ENCODE measurements around the gene SFXN5. TPM values are rescaled to one million over a fixed set of nuclear protein-coding genes. Genes with fewer than 3 reads are reported as not detected.

SFXN5 gene
- total and polyA plus RNA-seq, 2 donors (not counting 3 experiments of a cell fraction or from before 2014, with no cell fraction given): 18.7 to 28.6 TPM

DNA sequence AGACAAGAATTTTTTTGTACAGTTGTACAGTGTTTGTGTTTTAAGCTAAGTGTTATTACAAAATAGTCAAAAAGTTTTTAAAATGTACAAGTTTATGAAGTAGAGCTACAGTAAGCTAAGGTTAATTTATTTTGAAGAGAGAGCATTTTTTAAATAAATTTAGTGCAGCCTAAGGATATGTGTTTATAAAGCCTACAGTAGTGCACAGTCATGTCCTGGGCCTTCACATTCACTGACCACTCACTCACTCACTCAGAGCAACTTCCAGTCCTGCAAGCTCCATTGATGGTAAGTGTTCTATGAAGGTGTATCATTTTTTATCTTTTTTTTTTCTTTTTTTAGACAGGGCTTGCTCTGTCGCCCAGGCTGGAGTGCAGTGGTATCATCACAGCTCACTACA is 44.2 kb downstream of the SFXN5 start:
- POLR2A ChIA-PET: no interaction called here
- peak; percentile 52 for FAIRE-seq
- H3K27ac ChIP-seq (ENCODE audit: insufficient read depth, low read depth, low read length): no peak overlapping the region
- intact Hi-C loops (cut with micrococcal nuclease) (no loop called here), dilution Hi-C loops (cut with MboI; ENCODE audit: extremely low pct_ligation_motif_present, low sequenced_read_pairs) (no loop called here)
- no peaks in the 10 kb centered on the region for H3K9me3 ChIP-seq (replicated peaks; ENCODE audit: control insufficient read depth, insufficient read depth, low read length)
- H4K20me1 ChIP-seq (replicated peaks; ENCODE audit: control insufficient read depth, extremely low read depth, insufficient read depth, low read length): no peaks in the 10 kb centered on the region
- no peaks in the 10 kb centered on the region for H3K4me1 ChIP-seq (ENCODE audit: control insufficient read depth, extremely low read depth, insufficient read depth, low read length)
- no peak for DNase-seq (ENCODE audit: low read depth, low spot score)
- BruUV-seq (replicated peaks): no TSS peak
- H3K4me2 ChIP-seq (ENCODE audit: insufficient read depth, low read length): no peak overlapping the region
- H3K27me3 ChIP-seq (ENCODE audit: control insufficient read depth in 2 of 2, insufficient read depth in 2 of 2, low read length in 2 of 2): no peaks in the 10 kb centered on the region
- H3K36me3 ChIP-seq (ENCODE audit: control insufficient read depth in 2 of 2, extremely low read depth in 1 of 2, insufficient read depth in 2 of 2, low read length in 2 of 2): peaks cover under 1 to 2% of the 10 kb centered on the region in 2 experiments
- no peak for TF ChIP-seq GATA2 (IDR thresholded peaks at IDR 0.05; ENCODE audit: insufficient read depth, insufficient read length, low read depth, low read length)
- TF ChIP-seq POLR2AphosphoS5 (IDR thresholded peaks at IDR 0.05; ENCODE audit: insufficient read depth, low read depth, low read length): no peak
- no peak for TF ChIP-seq EZH2 (IDR thresholded peaks at IDR 0.05; ENCODE audit: borderline replicate concordance, low read depth, low read length, severe bottlenecking)
- CTCF ChIA-PET: interaction anchor here (0.9 to 1.1 kb wide), 2 partner anchors 134 to 150 kb away, joined by 3 to 4 read pairs; no protein-coding TSS in a partner anchor
- H3K79me2 ChIP-seq (ENCODE audit: control insufficient read depth, insufficient read depth, low read length): no peaks in the 10 kb centered on the region
- no peak overlapping the region for H3K9ac ChIP-seq (replicated peaks; ENCODE audit: extremely low read depth, insufficient read depth, low read length)
- H2AFZ ChIP-seq (ENCODE audit: low read depth, low read length): no peak overlapping the region
- H3K4me3 ChIP-seq (replicated peaks in 1 of 3; ENCODE audit: insufficient read depth in 1 of 3, low read depth in 1 of 3, low read length in 3 of 3): no peak overlapping the region
- H3K9me1 ChIP-seq (replicated peaks; ENCODE audit: control insufficient read depth, extremely low read depth, insufficient read depth, low read length): no peaks in the 10 kb centered on the region

DNA sequence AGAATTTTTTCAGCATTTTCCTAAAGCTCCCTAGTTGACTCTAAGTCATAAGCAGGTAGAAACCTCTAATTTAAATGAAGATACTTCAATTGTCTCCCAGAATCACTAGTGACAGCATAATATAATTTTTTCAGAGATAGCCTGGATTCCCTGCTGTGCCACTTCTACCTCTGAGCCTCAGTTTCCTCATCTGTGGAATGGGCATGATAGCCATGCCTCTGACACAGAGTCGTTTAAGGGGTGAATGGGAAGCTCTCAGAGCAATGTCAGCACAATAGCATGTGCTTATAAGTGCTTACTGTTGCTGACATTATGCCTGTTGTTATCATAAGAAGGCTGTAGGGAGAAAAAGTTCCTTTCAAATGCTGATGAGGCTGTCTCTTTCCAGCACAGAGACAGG is 48.0 kb downstream of the SFXN5 start:
- dilution Hi-C loops (cut with MboI; ENCODE audit: extremely low pct_ligation_motif_present, low sequenced_read_pairs) (no loop called here), intact Hi-C loops (cut with micrococcal nuclease) (no loop called here)
- Histone ChIP-seq H3K36me3 (ENCODE audit: control insufficient read depth in 2 of 2, extremely low read depth in 1 of 2, insufficient read depth in 2 of 2, low read length in 2 of 2) (peaks cover 0 to 3% of the 10 kb centered on the region in 2 experiments), H3K79me2 (ENCODE audit: control insufficient read depth, insufficient read depth, low read length) (no peaks in the 10 kb centered on the region), H3K9me3 (replicated peaks; ENCODE audit: control insufficient read depth, insufficient read depth, low read length) (no peaks in the 10 kb centered on the region), H3K27ac (ENCODE audit: insufficient read depth, low read depth, low read length) (no peak overlapping the region), H3K27me3 (ENCODE audit: control insufficient read depth in 2 of 2, insufficient read depth in 2 of 2, low read length in 2 of 2) (no peaks in the 10 kb centered on the region), H3K4me2 (ENCODE audit: insufficient read depth, low read length) (no peak overlapping the region), H3K4me1 (ENCODE audit: control insufficient read depth, extremely low read depth, insufficient read depth, low read length) (peaks cover 13% of the 10 kb centered on the region), H3K9me1 (replicated peaks; ENCODE audit: control insufficient read depth, extremely low read depth, insufficient read depth, low read length) (no peaks in the 10 kb centered on the region), H3K4me3 (replicated peaks in 1 of 3; ENCODE audit: insufficient read depth in 1 of 3, low read depth in 1 of 3, low read length in 3 of 3) (no peak overlapping the region), H2AFZ (ENCODE audit: low read depth, low read length) (no peak overlapping the region), H3K9ac (replicated peaks; ENCODE audit: extremely low read depth, insufficient read depth, low read length) (no peak overlapping the region), H4K20me1 (replicated peaks; ENCODE audit: control insufficient read depth, extremely low read depth, insufficient read depth, low read length) (no peaks in the 10 kb centered on the region)
- FAIRE-seq (no peak), DNase-seq (ENCODE audit: low read depth, low spot score) (no peak)
- BruUV-seq (replicated peaks): no TSS peak
- ChIA-PET POLR2A (no interaction called here), CTCF (interaction anchor here (1.1 to 1.6 kb wide), 5 partner anchors 11 to 189 kb away, joined by 3 to 6 read pairs (median 4); no protein-coding TSS in a partner anchor)
- no peak for TF ChIP-seq POLR2A (IDR thresholded peaks at IDR 0.05; ENCODE audit: low read depth, low read length)
- TF ChIP-seq, protein P1, sequence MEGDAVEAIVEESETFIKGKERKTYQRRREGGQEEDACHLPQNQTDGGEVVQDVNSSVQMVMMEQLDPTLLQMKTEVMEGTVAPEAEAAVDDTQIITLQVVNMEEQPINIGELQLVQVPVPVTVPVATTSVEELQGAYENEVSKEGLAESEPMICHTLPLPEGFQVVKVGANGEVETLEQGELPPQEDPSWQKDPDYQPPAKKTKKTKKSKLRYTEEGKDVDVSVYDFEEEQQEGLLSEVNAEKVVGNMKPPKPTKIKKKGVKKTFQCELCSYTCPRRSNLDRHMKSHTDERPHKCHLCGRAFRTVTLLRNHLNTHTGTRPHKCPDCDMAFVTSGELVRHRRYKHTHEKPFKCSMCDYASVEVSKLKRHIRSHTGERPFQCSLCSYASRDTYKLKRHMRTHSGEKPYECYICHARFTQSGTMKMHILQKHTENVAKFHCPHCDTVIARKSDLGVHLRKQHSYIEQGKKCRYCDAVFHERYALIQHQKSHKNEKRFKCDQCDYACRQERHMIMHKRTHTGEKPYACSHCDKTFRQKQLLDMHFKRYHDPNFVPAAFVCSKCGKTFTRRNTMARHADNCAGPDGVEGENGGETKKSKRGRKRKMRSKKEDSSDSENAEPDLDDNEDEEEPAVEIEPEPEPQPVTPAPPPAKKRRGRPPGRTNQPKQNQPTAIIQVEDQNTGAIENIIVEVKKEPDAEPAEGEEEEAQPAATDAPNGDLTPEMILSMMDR (IDR thresholded peaks at IDR 0.05; ENCODE audit: extremely low read depth in 1 of 2, insufficient read depth in 1 of 2, low read depth in 1 of 2, low read length in 2 of 2): no peak
- no peak for TF ChIP-seq POLR2AphosphoS5 (IDR thresholded peaks at IDR 0.05; ENCODE audit: insufficient read depth, low read depth, low read length)
- no peak for TF ChIP-seq JUN (IDR thresholded peaks at IDR 0.05; ENCODE audit: borderline replicate concordance, insufficient read depth, insufficient read length, low read depth)
- TF ChIP-seq, protein P2, sequence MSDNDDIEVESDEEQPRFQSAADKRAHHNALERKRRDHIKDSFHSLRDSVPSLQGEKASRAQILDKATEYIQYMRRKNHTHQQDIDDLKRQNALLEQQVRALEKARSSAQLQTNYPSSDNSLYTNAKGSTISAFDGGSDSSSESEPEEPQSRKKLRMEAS (IDR thresholded peaks at IDR 0.05; ENCODE audit: insufficient read depth, insufficient read length): no peak
- TF ChIP-seq FOS (IDR thresholded peaks at IDR 0.05; ENCODE audit: borderline replicate concordance, insufficient read depth, low read length): no peak
- TF ChIP-seq EZH2 (IDR thresholded peaks at IDR 0.05; ENCODE audit: borderline replicate concordance, low read depth, low read length, severe bottlenecking): no peak
- no peak for TF ChIP-seq GATA2 (IDR thresholded peaks at IDR 0.05; ENCODE audit: insufficient read depth, insufficient read length, low read depth, low read length)
- TF ChIP-seq MYC (IDR thresholded peaks at IDR 0.05; ENCODE audit: low read depth, low read length): no peak
